ENCODE results near the gene MTF1. TPM values are rescaled to one million over a fixed set of nuclear protein-coding genes. Genes with fewer than 3 reads are reported as not detected.

Gene MTF1
- total RNA-seq: 2.3 and 3.4 TPM in 2 replicates

DNA sequence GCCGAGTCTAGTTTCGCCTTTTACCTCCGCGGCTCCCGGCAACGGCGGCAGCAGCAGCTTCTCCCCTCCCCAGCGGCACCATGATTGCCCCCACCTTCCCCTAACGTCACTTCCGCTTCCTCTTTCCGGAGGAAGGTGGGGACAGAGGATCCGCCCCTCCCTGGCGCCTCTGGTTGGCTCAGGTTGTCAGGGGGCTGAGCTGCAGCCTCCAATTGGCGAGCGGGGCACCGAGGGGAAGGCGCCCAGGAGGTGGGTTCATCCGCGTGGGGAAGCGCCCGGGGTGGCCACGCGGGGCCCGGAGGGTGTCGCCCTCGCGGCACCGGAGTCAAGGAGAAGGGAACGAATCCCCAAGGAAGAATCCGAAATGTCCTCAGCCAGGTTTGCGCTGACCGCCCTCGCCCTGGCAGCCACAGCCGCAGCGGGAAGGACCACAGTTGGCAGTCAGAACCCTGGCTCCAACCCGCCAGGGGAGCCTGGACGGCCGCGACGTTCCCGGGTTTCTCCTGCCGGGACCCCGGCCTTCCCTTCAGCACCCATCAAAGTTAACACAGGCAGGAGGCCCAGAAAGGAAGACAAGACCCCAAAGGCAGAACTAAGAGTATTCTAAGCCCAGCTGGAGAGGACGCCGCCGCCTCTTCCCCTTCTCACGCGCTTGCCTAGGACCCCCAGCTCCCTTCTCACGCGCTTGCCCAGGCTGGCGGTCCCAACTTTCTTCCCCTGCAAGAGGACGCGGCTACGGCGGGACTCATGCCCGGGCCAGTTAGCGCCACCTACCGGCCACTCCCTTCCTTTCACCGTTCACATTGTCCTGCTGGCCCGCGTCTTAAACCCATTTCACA, at the start of gene MTF1:
TSS of gene MTF1 (minus strand) at position 86 of the 839 bp plus-strand sequence. CDS start 1,934 bp downstream, outside the sequence.

DNA sequence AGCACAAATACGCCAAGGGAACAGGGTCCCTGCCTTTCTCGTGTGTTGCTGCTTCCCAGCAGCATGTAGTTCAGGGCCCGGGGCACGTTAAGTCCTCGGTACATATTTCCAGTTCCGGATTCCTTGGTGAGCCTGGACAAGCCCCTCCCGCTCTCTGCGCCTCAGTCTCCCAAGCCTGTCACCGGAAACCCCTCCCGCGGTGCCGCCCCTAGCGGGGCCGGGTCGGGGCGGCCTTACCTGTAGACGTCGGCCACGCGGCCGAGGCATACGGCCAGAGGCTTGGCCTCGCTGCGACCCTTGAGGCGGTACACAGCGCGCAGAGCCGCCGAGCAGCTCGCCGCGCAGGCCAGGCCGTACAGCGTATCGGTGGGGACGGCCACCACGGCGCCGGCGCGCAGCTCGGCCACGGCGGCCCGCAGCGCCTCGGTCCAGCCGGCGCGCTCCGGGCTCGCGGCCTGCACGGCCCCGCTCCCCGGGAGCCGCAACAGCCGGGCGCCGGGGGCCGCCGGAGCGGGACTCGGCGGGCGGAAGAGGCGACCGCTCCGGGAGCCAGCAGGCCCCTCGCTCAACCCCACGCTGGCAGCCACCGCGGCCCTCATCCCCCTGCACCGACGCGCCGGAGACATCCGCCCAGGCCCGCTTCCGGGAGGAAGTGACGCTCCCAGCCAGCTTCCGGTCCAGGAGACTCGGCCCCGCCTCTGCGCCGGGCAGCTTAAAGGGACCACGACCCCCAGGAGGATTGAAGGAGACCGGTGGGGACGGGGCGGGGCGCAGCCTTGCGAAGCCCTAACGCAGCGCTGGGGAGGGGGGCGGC, 51.6 kb downstream of the MTF1 start, which contains the start of the genes C1orf122 and YRDC:
TSS of gene C1orf122 (plus strand) at position 236 of the 814 bp plus-strand sequence. CDS start 615 bp downstream, outside the sequence.
TSS of gene YRDC (minus strand) at position 654 of the 814 bp plus-strand sequence. CDS start at position 626, 28 bp downstream.

DNA sequence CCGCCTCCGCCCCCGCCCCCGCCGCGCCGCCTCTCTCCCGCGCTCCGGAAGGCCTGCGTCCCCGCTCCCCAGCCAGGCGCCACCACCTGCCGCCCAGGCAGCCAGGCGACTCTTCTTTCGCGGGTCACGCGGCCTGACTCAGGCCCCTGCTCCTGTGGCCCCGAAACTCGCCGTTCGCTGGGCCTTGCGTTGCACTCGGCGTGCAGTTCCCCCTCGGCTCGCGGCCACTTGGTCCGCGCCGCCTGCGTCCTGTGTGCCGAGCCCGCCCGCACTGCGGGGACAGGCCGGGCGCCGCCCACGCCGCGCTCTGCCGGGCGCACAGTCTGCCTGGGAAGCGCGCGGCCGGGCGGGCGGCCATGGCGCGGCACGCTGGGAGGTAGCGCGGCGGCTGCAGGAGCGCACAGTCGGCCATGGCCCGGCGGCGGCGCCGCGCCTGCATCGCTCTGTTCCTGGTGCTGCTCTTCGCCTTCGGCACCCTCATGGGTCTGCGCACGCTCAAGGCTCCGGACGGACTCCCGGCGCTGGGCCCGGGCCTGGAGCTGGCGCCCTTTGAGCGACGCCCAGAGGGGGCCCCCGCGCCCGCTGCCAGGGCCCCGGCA, 65.5 kb downstream of the MTF1 start, which contains the start of gene MANEAL:
TSS of gene MANEAL (plus strand) at position 75 of the 599 bp plus-strand sequence. CDS start at position 411, 336 bp downstream.

DNA sequence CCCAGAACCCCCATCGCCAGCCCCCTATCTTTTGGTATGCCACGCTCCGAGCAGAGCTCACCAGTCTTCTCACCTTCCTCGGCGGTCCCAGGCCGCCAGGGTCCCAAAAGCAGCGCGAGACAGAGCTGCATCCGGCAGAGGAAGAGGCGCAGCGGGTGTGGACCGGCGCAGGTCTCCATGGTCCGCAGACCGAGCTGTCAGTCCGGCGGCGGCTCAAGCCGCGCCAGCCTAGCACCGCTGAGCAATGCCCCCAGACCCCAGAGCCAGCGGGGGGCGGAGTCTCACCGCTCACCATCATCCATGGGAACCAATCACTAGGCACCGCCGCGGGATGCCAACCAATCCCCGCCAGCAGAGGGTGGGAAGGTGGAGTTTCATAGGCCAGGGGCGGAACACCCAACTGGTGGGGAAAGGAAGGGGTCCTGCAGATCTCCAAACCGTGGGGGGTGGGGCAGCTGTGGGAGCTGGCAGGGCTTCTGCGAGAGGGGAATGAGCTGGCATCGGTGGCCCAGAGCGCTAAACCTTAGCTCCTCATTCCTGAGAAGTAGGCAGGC, 94.4 kb downstream of the MTF1 start, which contains the start of gene EPHA10:
TSS of gene EPHA10 (minus strand) at position 233 of the 554 bp plus-strand sequence. CDS start at position 179, 54 bp downstream.

Other genes with a start within 250 kb of the MTF1 start
- under 0.01 and 0.08 TPM in 2 replicates for gene RSPO1, start 224.7 kb downstream of the MTF1 start, total RNA-seq
- 6.2 and 17.8 TPM in 2 replicates for gene CDCA8, start 167.1 kb downstream of the MTF1 start, total RNA-seq
- gene EPHA10, start 94.5 kb downstream of the MTF1 start, total RNA-seq: not detected in 2 replicates
- gene MANEAL, start 65.7 kb downstream of the MTF1 start, total RNA-seq: not detected in 2 replicates
- 80.5 and 105 TPM in 2 replicates for gene C1orf122, start 51.8 kb downstream of the MTF1 start, total RNA-seq
- gene YRDC, start 51.4 kb downstream of the MTF1 start, total RNA-seq: 18.0 and 24.0 TPM in 2 replicates
- gene INPP5B, start 87.5 kb upstream of the MTF1 start, total RNA-seq: 15.0 and 19.2 TPM in 2 replicates
- gene SF3A3, start 130.4 kb upstream of the MTF1 start, total RNA-seq: 44.2 and 58.6 TPM in 2 replicates
- gene FHL3, start 145.9 kb upstream of the MTF1 start, total RNA-seq: 56.8 and 105 TPM in 2 replicates
- gene UTP11, start 153.1 kb upstream of the MTF1 start, total RNA-seq: 47.3 and 56.9 TPM in 2 replicates
- not detected in 2 replicates for gene POU3F1, start 187.2 kb upstream of the MTF1 start, total RNA-seq

Measured in epithelial cell of alveolus of lung (primary cell).